ENCODE results near the gene GPM6B. TPM values are rescaled to one million over a fixed set of nuclear protein-coding genes. Genes with fewer than 3 reads are reported as not detected.

Gene GPM6B, protein sequence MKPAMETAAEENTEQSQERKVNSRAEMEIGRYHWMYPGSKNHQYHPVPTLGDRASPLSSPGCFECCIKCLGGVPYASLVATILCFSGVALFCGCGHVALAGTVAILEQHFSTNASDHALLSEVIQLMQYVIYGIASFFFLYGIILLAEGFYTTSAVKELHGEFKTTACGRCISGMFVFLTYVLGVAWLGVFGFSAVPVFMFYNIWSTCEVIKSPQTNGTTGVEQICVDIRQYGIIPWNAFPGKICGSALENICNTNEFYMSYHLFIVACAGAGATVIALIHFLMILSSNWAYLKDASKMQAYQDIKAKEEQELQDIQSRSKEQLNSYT
- total RNA-seq = 100 to 1,000 TPM; 317 to 523 TPM
- 100 to 1,000 TPM; 432 to 757 TPM for polyA plus RNA-seq (ENCODE audit: insufficient read length in 2 of 2)
- long read RNA-seq, donor 1, transcript GPM6B-203 (7 exons, 1,830 nt) = minor isoform, 13 of 270 reads
- long read RNA-seq, donor 1, transcript GPM6B-205 (7 exons, 3,957 nt) = major isoform, 200 of 270 reads
- long read RNA-seq, donor 1, transcript GPM6B-202 (8 exons, 1,673 nt) = minor isoform, 5 of 270 reads
- long read RNA-seq, donor 1, partial matches to known transcripts = 48 of 270 reads
- long read RNA-seq, donor 1, other reads (novel, unspliced or antisense) = 0 of 270 reads
- long read RNA-seq, donor 2, transcript GPM6B-203 (7 exons, 1,830 nt) = minor isoform, 14 of 361 reads
- long read RNA-seq, donor 2, transcript GPM6B-202 (8 exons, 1,673 nt) = minor isoform, 5 of 361 reads
- long read RNA-seq, donor 2, transcript GPM6B-205 (7 exons, 3,957 nt) = major isoform, 161 of 361 reads
- long read RNA-seq, donor 2, partial matches to known transcripts = 167 of 361 reads
- long read RNA-seq, donor 2, other reads (novel, unspliced or antisense) = 10 of 361 reads
- long read RNA-seq, donor 3, transcript GPM6B-205 (7 exons, 3,957 nt) = major isoform, 142 of 207 reads
- long read RNA-seq, donor 3, transcript GPM6B-202 (8 exons, 1,673 nt) = minor isoform, 8 of 207 reads
- long read RNA-seq, donor 3, transcript GPM6B-203 (7 exons, 1,830 nt) = minor isoform, 15 of 207 reads
- long read RNA-seq, donor 3, partial matches to known transcripts = 28 of 207 reads
- long read RNA-seq, donor 3, other reads (novel, unspliced or antisense) = 9 of 207 reads
- long read RNA-seq, donor 4, transcript GPM6B-205 (7 exons, 3,957 nt) = major isoform, 6 of 6 reads
- long read RNA-seq, donor 4, partial matches to known transcripts = 0 of 6 reads
- long read RNA-seq, donor 4, other reads (novel, unspliced or antisense) = 0 of 6 reads

DNA sequence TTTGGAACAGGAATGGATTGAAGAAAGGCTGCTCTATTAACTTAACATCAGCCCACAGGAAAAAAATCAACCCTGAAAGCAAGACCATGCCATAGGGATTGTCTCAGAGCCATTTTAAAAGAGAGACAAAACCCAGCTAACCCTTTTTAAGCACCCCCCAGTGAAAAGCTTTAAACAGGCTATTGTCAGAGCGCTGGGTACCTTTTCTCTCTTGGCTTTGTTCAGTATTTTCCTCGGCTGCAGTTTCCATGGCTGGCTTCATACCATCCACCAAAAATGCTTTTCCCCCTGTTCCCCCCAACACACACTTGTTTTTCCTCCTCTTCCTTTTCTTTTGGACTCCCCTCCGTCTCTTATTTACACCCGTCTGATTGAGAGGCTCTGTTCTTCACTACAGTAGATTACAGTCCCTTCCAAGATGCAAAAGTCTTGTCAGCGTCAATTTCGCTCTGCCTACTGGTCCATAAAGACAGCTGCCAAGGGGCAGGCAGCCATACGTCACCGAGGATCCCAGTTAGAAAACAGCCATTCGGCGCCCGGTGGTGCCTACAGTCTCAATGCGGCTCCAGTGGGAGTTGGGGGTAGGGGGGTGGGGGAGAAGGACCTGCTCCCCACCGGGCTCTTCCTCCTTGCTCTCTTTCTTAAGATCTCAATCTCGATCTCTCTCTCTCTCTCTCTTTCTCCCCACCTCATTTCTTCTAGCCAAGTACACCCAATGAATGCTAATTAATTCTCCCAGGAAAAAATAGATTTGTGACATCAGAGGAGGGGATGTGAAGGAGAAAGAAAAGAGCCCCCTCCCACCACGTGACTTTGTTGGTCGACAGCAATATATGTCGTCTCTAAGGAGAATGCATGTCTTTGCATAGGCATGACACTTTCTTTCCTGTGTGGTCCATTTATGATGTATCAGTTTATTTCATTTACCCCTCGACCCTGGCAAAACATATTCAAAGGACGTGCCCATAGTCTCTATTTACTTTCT lies at the start of gene GPM6B:
Gene GPM6B (minus strand): TSS at position 451 of the 985 bp plus-strand sequence. CDS start 189 bp downstream, at position 262.
- 8% methylated on average over 6 of the region's 19 CpGs for WGBS (ENCODE audit: insufficient coverage)
- DNase-seq (ENCODE audit: low read depth in 4 of 6, low spot score in 6 of 6) = peak; percentile 53 to 93 (median 66)
- H3K27me3 ChIP-seq (ENCODE audit: control insufficient read depth, insufficient read depth, low read length) = peaks cover 23% of the 10 kb centered on the region
- no peaks in the 10 kb centered on the region for H3K36me3 ChIP-seq (ENCODE audit: control insufficient read depth, insufficient read depth, low read length)
- H3K27ac ChIP-seq (ENCODE audit: low read depth, low read length) = peak within 1 kb of the TSS; percentile 68
- H3K9me3 ChIP-seq (ENCODE audit: control insufficient read depth, insufficient read depth, low read length) = no peaks in the 10 kb centered on the region
- peak within 1 kb of the TSS; percentile 28 for H3K4me3 ChIP-seq (ENCODE audit: low read depth, low read length)
- H3K4me1 ChIP-seq (ENCODE audit: control insufficient read depth, insufficient read depth, low read length) = no peaks in the 10 kb centered on the region

DNA sequence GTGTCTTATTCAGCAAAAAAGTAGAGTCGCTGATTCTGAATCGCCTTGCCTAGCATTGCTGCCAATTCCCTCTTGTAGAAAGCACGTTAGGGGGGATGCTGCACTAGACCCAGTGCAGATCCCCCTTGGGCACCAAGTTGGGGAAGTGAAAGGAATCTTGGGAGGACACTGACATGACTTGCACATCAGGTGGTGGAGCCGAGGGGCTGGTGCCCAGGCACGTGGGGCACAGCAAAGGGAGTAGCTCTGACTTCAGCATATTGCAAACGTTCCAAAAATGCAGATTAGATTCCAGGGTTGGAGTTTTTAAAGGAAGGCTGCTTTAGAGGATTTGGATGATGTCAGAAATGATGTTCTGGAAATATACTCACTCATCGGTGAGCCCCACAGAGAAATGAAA lies 47.4 kb upstream of the GPM6B start:
- H3K4me1 ChIP-seq (ENCODE audit: control insufficient read depth, insufficient read depth, low read length) = peaks cover 11% of the 10 kb centered on the region
- H3K9me3 ChIP-seq (ENCODE audit: control insufficient read depth, insufficient read depth, low read length) = no peaks in the 10 kb centered on the region
- H3K36me3 ChIP-seq (ENCODE audit: control insufficient read depth, insufficient read depth, low read length) = no peaks in the 10 kb centered on the region
- no peak overlapping the region for H3K4me3 ChIP-seq (ENCODE audit: low read depth, low read length)
- 41% methylated on average over 5 of the region's 7 CpGs for WGBS (ENCODE audit: insufficient coverage)
- peak overlapping the region; percentile 69 for H3K27ac ChIP-seq (ENCODE audit: low read depth, low read length)
- peak in 1 of 6 donors; percentile 47 for DNase-seq (ENCODE audit: low read depth in 4 of 6, low spot score in 6 of 6)
- H3K27me3 ChIP-seq (ENCODE audit: control insufficient read depth, insufficient read depth, low read length) = peaks cover 33% of the 10 kb centered on the region

DNA sequence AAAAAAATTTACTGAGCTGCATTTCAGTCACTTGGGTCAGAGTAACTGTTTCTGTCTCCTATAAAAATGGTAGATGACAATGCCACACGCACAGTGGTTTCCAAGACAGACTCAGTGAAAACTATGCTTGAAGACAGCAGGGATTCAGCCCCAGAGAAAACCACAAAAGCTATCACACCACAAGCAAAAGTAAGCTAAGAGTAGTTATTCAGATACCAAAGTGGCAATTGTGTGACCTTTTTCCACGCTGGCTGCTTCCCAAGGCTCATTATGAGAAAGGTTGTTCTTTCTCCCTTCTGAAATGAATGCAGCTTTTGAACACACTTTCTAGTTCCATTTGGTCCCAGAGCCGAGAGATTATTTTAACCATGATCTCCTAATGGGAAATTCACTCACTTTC lies 46.4 kb upstream of the GPM6B start:
- Histone ChIP-seq H3K4me1 (ENCODE audit: control insufficient read depth, insufficient read depth, low read length) (peaks cover 11% of the 10 kb centered on the region), H3K36me3 (ENCODE audit: control insufficient read depth, insufficient read depth, low read length) (no peaks in the 10 kb centered on the region), H3K4me3 (ENCODE audit: low read depth, low read length) (no peak overlapping the region), H3K27ac (ENCODE audit: low read depth, low read length) (peak overlapping the region; percentile 69), H3K27me3 (ENCODE audit: control insufficient read depth, insufficient read depth, low read length) (peaks cover 33% of the 10 kb centered on the region), H3K9me3 (ENCODE audit: control insufficient read depth, insufficient read depth, low read length) (no peaks in the 10 kb centered on the region)
- WGBS (ENCODE audit: insufficient coverage) = no CpG with 5 or more reads among the region's 3 CpGs
- DNase-seq (ENCODE audit: low read depth in 4 of 6, low spot score in 6 of 6) = peak in 3 of 6 donors; percentile 17 to 78 (median 73)

DNA sequence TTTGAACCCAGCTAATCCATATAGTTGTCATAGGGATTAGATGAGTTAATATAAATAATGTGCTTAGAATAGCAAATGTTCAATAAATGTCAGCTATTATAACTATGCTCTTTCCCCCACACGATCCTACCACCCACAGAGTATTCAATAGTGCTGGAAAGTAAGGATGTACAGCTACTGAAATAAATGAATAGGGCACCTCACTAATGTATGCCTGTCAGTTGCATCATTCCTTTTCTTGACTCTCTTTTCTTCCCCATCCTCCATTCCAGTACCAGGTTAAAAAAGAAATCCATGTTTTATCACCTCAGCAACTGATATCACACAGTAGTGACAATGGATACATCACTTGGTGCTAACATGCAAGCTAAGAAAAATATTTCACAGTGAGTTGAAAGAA lies 42.8 kb upstream of the GPM6B start:
- no CpG with 5 or more reads among the region's 1 CpG for WGBS (ENCODE audit: insufficient coverage)
- H3K4me3 ChIP-seq (ENCODE audit: low read depth, low read length) = no peak overlapping the region
- DNase-seq (ENCODE audit: low read depth in 4 of 6, low spot score in 6 of 6) = no peak
- peaks cover 11% of the 10 kb centered on the region for H3K4me1 ChIP-seq (ENCODE audit: control insufficient read depth, insufficient read depth, low read length)
- peaks cover 34% of the 10 kb centered on the region for H3K27me3 ChIP-seq (ENCODE audit: control insufficient read depth, insufficient read depth, low read length)
- H3K27ac ChIP-seq (ENCODE audit: low read depth, low read length) = no peak overlapping the region
- no peaks in the 10 kb centered on the region for H3K9me3 ChIP-seq (ENCODE audit: control insufficient read depth, insufficient read depth, low read length)
- H3K36me3 ChIP-seq (ENCODE audit: control insufficient read depth, insufficient read depth, low read length) = no peaks in the 10 kb centered on the region

DNA sequence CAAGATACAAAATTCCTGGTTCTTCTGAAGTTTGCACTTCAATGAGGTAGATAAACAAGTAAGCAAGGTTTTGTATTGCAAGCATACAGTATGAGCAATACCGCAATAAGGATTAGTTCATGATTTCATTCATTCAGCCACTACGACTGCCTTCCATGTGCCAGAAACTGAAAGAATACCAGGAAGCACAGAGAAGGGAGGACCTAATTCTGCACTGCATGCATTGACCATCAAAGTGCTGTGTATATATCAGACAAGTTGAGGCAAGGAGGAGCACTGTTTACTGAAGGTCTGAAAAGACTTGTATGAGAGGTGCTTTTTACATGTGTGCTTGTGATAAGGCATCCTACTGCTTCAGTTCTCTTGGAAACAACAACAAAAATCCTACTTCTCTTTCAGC lies 40.9 kb upstream of the GPM6B start:
- H3K4me3 ChIP-seq (ENCODE audit: low read depth, low read length) = no peak overlapping the region
- no peak overlapping the region for H3K27ac ChIP-seq (ENCODE audit: low read depth, low read length)
- no peaks in the 10 kb centered on the region for H3K36me3 ChIP-seq (ENCODE audit: control insufficient read depth, insufficient read depth, low read length)
- H3K9me3 ChIP-seq (ENCODE audit: control insufficient read depth, insufficient read depth, low read length) = no peaks in the 10 kb centered on the region
- H3K4me1 ChIP-seq (ENCODE audit: control insufficient read depth, insufficient read depth, low read length) = peaks cover 13% of the 10 kb centered on the region
- no CpG with 5 or more reads among the region's 2 CpGs for WGBS (ENCODE audit: insufficient coverage)
- DNase-seq (ENCODE audit: low read depth in 4 of 6, low spot score in 6 of 6) = no peak
- peaks cover 29% of the 10 kb centered on the region for H3K27me3 ChIP-seq (ENCODE audit: control insufficient read depth, insufficient read depth, low read length)

DNA sequence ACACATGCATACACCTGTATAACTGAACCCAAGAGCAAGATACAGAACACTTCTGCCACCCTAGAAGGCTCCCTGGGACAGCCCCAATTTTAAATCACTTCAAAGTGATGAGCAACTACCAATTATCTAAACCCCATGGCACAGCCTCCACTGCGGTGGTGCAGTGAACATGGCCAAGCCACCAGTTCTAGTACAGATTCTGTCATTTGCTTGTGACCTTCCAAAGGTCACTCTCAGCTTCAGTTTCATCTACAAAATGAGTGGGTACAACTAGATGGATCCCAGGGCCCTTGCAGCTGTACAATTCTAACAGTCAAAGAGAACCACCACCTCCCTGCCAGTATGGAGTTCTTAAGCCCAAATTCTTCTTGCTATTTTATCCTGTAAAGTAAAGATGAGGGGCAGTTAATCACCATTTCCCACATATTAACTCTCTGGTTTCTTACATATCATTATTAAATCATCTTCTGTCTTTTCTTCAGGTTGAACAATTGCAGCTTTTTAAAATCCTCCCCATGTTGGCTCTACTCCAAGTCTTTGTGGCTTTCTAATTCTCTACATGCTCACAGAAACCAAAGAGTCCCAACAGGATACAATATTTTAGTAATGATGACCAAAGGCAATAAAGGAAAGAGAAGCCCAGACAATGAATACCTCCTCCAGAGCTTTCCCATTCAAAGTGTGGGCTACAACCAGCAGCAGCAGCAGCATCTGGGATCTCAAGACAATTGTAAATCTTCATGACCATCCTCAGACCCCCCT lies 39.0 kb upstream of the GPM6B start:
- Histone ChIP-seq H3K27me3 (ENCODE audit: control insufficient read depth, insufficient read depth, low read length) (peaks cover 26% of the 10 kb centered on the region), H3K36me3 (ENCODE audit: control insufficient read depth, insufficient read depth, low read length) (no peaks in the 10 kb centered on the region), H3K4me3 (ENCODE audit: low read depth, low read length) (no peak overlapping the region), H3K27ac (ENCODE audit: low read depth, low read length) (no peak overlapping the region), H3K9me3 (ENCODE audit: control insufficient read depth, insufficient read depth, low read length) (no peaks in the 10 kb centered on the region), H3K4me1 (ENCODE audit: control insufficient read depth, insufficient read depth, low read length) (peaks cover 13% of the 10 kb centered on the region)
- no peak for DNase-seq (ENCODE audit: low read depth in 4 of 6, low spot score in 6 of 6)
- 76% methylated on average over 1 of the region's 1 CpG for WGBS (ENCODE audit: insufficient coverage)

DNA sequence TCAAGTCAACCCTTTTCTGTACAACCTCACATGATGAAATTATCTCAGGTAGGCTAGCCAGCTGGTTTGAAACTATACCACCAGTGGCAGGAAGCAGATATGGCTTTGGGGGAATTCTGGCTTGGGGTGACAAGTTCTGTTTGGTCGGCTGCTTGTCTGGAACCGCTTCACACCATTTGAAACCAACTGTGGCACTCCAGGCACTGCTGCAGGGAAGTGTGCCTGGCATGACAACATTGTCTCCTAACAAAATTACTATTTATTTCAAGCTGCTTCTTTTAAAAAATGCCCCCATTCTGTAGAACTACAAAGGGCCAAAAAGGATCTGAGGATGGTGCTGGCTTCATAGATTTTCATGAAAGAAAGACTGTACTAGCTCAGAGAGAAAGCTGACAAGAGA lies 37.1 kb upstream of the GPM6B start:
- H3K4me3 ChIP-seq (ENCODE audit: low read depth, low read length) = no peak overlapping the region
- H3K36me3 ChIP-seq (ENCODE audit: control insufficient read depth, insufficient read depth, low read length) = no peaks in the 10 kb centered on the region
- H3K27ac ChIP-seq (ENCODE audit: low read depth, low read length) = peak overlapping the region; percentile 8
- peaks cover 33% of the 10 kb centered on the region for H3K27me3 ChIP-seq (ENCODE audit: control insufficient read depth, insufficient read depth, low read length)
- 38% methylated on average over 2 of the region's 2 CpGs for WGBS (ENCODE audit: insufficient coverage)
- no peaks in the 10 kb centered on the region for H3K9me3 ChIP-seq (ENCODE audit: control insufficient read depth, insufficient read depth, low read length)
- peaks cover 13% of the 10 kb centered on the region for H3K4me1 ChIP-seq (ENCODE audit: control insufficient read depth, insufficient read depth, low read length)
- DNase-seq (ENCODE audit: low read depth in 4 of 6, low spot score in 6 of 6) = peak in 1 of 6 donors; percentile 44

DNA sequence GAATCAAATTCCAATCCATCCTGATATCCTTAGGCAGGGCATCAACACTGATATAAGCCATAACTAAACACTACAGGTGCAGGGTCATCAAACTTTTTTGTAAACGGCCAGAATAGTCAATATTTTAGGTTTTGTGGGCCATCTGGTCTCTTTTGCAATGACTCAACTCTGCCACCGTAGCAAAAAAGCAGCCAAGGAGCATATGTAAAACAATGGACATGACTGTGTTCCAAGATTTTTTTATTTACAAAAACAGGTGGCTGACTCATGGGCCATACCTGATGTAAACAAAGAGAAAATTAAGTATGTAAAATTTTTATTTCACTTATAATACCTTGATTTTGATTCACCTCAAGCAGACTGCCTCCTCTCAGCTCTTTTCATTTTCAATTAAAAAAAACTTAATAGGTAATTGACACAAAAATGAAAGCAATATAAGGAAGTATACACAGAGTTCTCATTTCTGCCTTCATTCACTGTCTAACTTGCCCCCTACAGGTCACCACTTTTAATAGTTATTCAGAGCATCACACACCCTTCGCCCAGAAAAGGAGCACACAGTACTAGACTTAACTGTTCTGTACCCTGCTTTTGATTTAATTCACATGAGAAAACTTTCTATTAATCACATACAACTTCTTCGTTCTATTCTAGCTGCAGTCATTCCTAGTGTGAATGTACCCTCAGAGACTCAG lies 35.3 kb upstream of the GPM6B start:
- no peaks in the 10 kb centered on the region for H3K9me3 ChIP-seq (ENCODE audit: control insufficient read depth, insufficient read depth, low read length)
- H3K27ac ChIP-seq (ENCODE audit: low read depth, low read length) = no peak overlapping the region
- no peak for DNase-seq (ENCODE audit: low read depth in 4 of 6, low spot score in 6 of 6)
- peaks cover 13% of the 10 kb centered on the region for H3K4me1 ChIP-seq (ENCODE audit: control insufficient read depth, insufficient read depth, low read length)
- H3K36me3 ChIP-seq (ENCODE audit: control insufficient read depth, insufficient read depth, low read length) = no peaks in the 10 kb centered on the region
- H3K4me3 ChIP-seq (ENCODE audit: low read depth, low read length) = no peak overlapping the region
- 67% methylated on average over 3 of the region's 4 CpGs for WGBS (ENCODE audit: insufficient coverage)
- H3K27me3 ChIP-seq (ENCODE audit: control insufficient read depth, insufficient read depth, low read length) = peaks cover 37% of the 10 kb centered on the region
